PFSK-1 (cell line): ENCODE data around the gene SIM1.

Experiments used
- FOXP2 ChIP-seq: optimal IDR thresholded peaks from 2 replicates; pipeline ENCODE3; 2011; ENCODE audit warnings: borderline replicate concordance, control low read depth, inconsistent platforms; ENCODE audit not compliant: insufficient read depth; ENCODE audit errors: extremely low read length, extremely low read depth
- POLR2AphosphoS5 ChIP-seq: IDR thresholded peaks from 2 replicates; pipeline ENCODE4 v1.6.1; 2012; ENCODE audit warnings: low read depth, mild to moderate bottlenecking, control low read depth, low read length, moderate library complexity
- REST ChIP-seq, 2 experiments: IDR thresholded peaks; 2 replicates each; pipeline versions ENCODE4 v1.6.1 to v1.8.0; 2011 to 2012; ENCODE audit warnings: low read depth in 2 of 2, low read length in 2 of 2, control low read depth in 1 of 2, inconsistent platforms in 1 of 2, mild to moderate bottlenecking in 1 of 2, moderate library complexity in 1 of 2; ENCODE audit not compliant: insufficient read depth in 1 of 2
- SIN3A ChIP-seq: IDR thresholded peaks from 2 replicates; pipeline ENCODE4 v1.6.1; 2012; ENCODE audit warnings: mild to moderate bottlenecking, low read length, moderate library complexity, borderline replicate concordance; ENCODE audit not compliant: insufficient read depth
- TAF1 ChIP-seq: IDR thresholded peaks from 2 replicates; pipeline ENCODE4 v1.6.1; 2012; ENCODE audit warnings: low read length, control low read depth, borderline replicate concordance; ENCODE audit not compliant: insufficient read depth

The SIM1 gene

GRCh38 chr6:100488244-100488643 is 23.5 kb upstream of the SIM1 start:
- TF ChIP-seq FOXP2 = no peak
- no peak for TF ChIP-seq REST (IDR thresholded peaks at IDR 0.05; ENCODE audit: insufficient read depth in 1 of 2, low read depth in 2 of 2, low read length in 2 of 2)
- no peak for TF ChIP-seq TAF1
- TF ChIP-seq POLR2AphosphoS5 = no peak
- TF ChIP-seq SIN3A = no peak

- no peak for TF ChIP-seq SIN3A
- no peak for TF ChIP-seq FOXP2
- TF ChIP-seq REST (IDR thresholded peaks at IDR 0.05; ENCODE audit: insufficient read depth in 1 of 2, low read depth in 2 of 2, low read length in 2 of 2) = no peak
- no peak for TF ChIP-seq TAF1
- no peak for TF ChIP-seq POLR2AphosphoS5
These were observed 22.9 kb upstream of the SIM1 start for GRCh38 chr6:100487638-100488037.

GRCh38 chr6:100485268-100485667 is 20.5 kb upstream of the SIM1 start:
- TF ChIP-seq SIN3A (no peak), TAF1 (no peak), FOXP2 (no peak), REST (IDR thresholded peaks at IDR 0.05; ENCODE audit: insufficient read depth in 1 of 2, low read depth in 2 of 2, low read length in 2 of 2) (no peak), POLR2AphosphoS5 (no peak)

GRCh38 chr6:100484474-100484873 is 19.8 kb upstream of the SIM1 start:
- TF ChIP-seq POLR2AphosphoS5 = no peak
- no peak for TF ChIP-seq REST (IDR thresholded peaks at IDR 0.05; ENCODE audit: insufficient read depth in 1 of 2, low read depth in 2 of 2, low read length in 2 of 2)
- no peak for TF ChIP-seq SIN3A
- TF ChIP-seq TAF1 = no peak
- no peak for TF ChIP-seq FOXP2

- no peak for TF ChIP-seq SIN3A
- TF ChIP-seq REST (IDR thresholded peaks at IDR 0.05; ENCODE audit: insufficient read depth in 1 of 2, low read depth in 2 of 2, low read length in 2 of 2) = no peak
- no peak for TF ChIP-seq TAF1
- TF ChIP-seq POLR2AphosphoS5 = no peak
- TF ChIP-seq FOXP2 = no peak
These were observed 18.0 kb upstream of the SIM1 start for GRCh38 chr6:100482698-100483097.
